ENCODE results near the gene ANXA11.

DNA sequence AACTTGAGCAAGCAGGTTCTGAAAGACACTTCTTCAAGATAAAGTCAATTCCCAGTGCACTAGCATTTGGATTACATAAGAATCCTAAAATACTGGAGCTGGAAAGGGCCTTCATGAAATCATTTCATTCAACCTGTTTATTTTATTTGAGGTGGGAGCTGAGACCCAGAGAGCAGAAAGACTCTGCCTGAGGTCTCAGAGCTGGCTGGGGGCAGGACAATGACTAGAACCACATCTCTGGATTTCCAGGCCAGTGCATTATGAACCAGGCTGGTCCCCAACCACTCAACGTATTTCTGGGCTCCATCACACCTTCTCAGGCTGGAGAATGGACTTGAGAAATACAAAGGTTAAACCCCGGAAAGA is 8.4 kb downstream of the ANXA11 start:
- TF ChIP-seq, protein P1, sequence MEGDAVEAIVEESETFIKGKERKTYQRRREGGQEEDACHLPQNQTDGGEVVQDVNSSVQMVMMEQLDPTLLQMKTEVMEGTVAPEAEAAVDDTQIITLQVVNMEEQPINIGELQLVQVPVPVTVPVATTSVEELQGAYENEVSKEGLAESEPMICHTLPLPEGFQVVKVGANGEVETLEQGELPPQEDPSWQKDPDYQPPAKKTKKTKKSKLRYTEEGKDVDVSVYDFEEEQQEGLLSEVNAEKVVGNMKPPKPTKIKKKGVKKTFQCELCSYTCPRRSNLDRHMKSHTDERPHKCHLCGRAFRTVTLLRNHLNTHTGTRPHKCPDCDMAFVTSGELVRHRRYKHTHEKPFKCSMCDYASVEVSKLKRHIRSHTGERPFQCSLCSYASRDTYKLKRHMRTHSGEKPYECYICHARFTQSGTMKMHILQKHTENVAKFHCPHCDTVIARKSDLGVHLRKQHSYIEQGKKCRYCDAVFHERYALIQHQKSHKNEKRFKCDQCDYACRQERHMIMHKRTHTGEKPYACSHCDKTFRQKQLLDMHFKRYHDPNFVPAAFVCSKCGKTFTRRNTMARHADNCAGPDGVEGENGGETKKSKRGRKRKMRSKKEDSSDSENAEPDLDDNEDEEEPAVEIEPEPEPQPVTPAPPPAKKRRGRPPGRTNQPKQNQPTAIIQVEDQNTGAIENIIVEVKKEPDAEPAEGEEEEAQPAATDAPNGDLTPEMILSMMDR (IDR thresholded peaks at IDR 0.05) = no peak
- TF ChIP-seq POLR2A (IDR thresholded peaks at IDR 0.05) (no peak), POLR2AphosphoS5 (IDR thresholded peaks at IDR 0.05) (no peak)

All from prostate gland (tissue), 2 donors.